Measurements from ENCODE around the gene LRMDA. TPM values are rescaled to one million over a fixed set of nuclear protein-coding genes. Genes with fewer than 3 reads are reported as not detected.

The LRMDA gene
- total and polyA plus RNA-seq, 2 of the 4 experiments (the other 2 are of a cell fraction): 0.07 TPM; not detected in 1

- Histone ChIP-seq H3K14ac (replicated peaks; ENCODE audit: low read depth, low read length) (peak overlapping the region; percentile 20; the same call in 1 of the 2 replicates), H3K18ac (ENCODE audit: low read depth, low read length) (peak overlapping the region; percentile 96), H4K20me1 (ENCODE audit: insufficient read depth, low read length) (no peaks in the 10 kb centered on the region), H3K56ac (ENCODE audit: extremely low read depth, insufficient read depth, low read length) (no peak overlapping the region), H2AK5ac (ENCODE audit: low read depth, low read length) (peak overlapping the region; percentile 64; the same call in 1 of the 2 replicates), H3K79me1 (ENCODE audit: low read depth in 1 of 2, low read length in 2 of 2) (no peaks in the 10 kb centered on the region), H2AFZ (replicated peaks; ENCODE audit: low read length, poor library complexity) (no peak overlapping the region), H2BK5ac (ENCODE audit: low read depth, low read length, poor library complexity, severe bottlenecking) (peak overlapping the region; percentile 87), H3K27me3 (ENCODE audit: control insufficient read depth, insufficient read depth, low read length) (peaks cover 5% of the 10 kb centered on the region), H3K36me3 (ENCODE audit: control insufficient read depth, insufficient read depth, low read length) (no peaks in the 10 kb centered on the region), H2BK120ac (ENCODE audit: low read depth, low read length) (peak overlapping the region; percentile 88), H3K9me1 (ENCODE audit: insufficient read depth, low read length) (peaks cover 17% of the 10 kb centered on the region), H4K8ac (ENCODE audit: low read depth in 2 of 2, low read length in 2 of 2) (no peak overlapping the region), H4K91ac (ENCODE audit: insufficient read depth, low read depth, low read length) (peak overlapping the region; percentile 41), H2BK20ac (ENCODE audit: low read depth, low read length) (peak overlapping the region; percentile 85), H3K23ac (ENCODE audit: low read depth, low read length) (no peak overlapping the region), H3K4ac (ENCODE audit: low read depth, low read length) (peak overlapping the region; percentile 79), H4K5ac (ENCODE audit: low read depth, low read length) (peak overlapping the region; percentile 100; the same call in 1 of the 2 replicates), H3K4me3 (ENCODE audit: insufficient read depth, low read depth, low read length) (no peak overlapping the region), H3K4me1 (ENCODE audit: control insufficient read depth, insufficient read depth, low read length) (peaks cover 19% of the 10 kb centered on the region), H3K9ac (ENCODE audit: low read depth, low read length) (no peak overlapping the region), H2BK15ac (ENCODE audit: low read depth, low read length) (peak overlapping the region; percentile 69), H3K4me2 (ENCODE audit: low read depth, low read length) (no peak overlapping the region), H3K27ac (ENCODE audit: insufficient read depth, low read length) (no peak overlapping the region), H3K9me3 (ENCODE audit: control insufficient read depth, insufficient read depth, low read length) (no peaks in the 10 kb centered on the region), H2AK9ac (replicated peaks; ENCODE audit: low read depth, low read length, poor library complexity) (no peak overlapping the region)
- in situ Hi-C loops (cut with MboI; ENCODE audit: low sequenced_read_pairs): loop anchor here (25.0 kb wide), 2 partner anchors 427 to 1148 kb away; partner anchors contain the start of gene ZNF503
- DNase-seq (no peak), ATAC-seq (ENCODE audit: low read depth) (no peak)
- dilution Hi-C loops (cut with HindIII; ENCODE audit: low sequenced_read_pairs, unreplicated experiment): no loop called here
- intact Hi-C loops (cut with micrococcal nuclease): no loop called here
- ChIA-PET CTCF (no interaction called here), POLR2A (ENCODE audit: unreplicated experiment) (no interaction called here)
- no TSS peak for BruUV-seq (replicated peaks)
- TF ChIP-seq FOS (IDR thresholded peaks at IDR 0.05; ENCODE audit: low read depth, low read length): no peak
- no peak for TF ChIP-seq CEBPB (IDR thresholded peaks at IDR 0.05; ENCODE audit: low read depth, low read length)
- no peak for TF ChIP-seq POLR2A (IDR thresholded peaks at IDR 0.05; ENCODE audit: low read depth, low read length)
- no peak for TF ChIP-seq BHLHE40 (IDR thresholded peaks at IDR 0.05; ENCODE audit: low read depth, low read length)
- TF ChIP-seq NFE2L2 (IDR thresholded peaks at IDR 0.05; ENCODE audit: low read depth, low read length): no peak
- no peak for TF ChIP-seq MAZ (IDR thresholded peaks at IDR 0.05; ENCODE audit: borderline replicate concordance, low read depth, low read length)
- no peak for TF ChIP-seq MAFK (IDR thresholded peaks at IDR 0.05; ENCODE audit: low read depth, low read length)
- no peak for TF ChIP-seq RAD21 (IDR thresholded peaks at IDR 0.05; ENCODE audit: low read length)
- TF ChIP-seq ELK1 (IDR thresholded peaks at IDR 0.05; ENCODE audit: borderline replicate concordance, low read depth, low read length): no peak
- TF ChIP-seq RFX5 (IDR thresholded peaks at IDR 0.05; ENCODE audit: low read depth, low read length): no peak
- no peak for TF ChIP-seq RCOR1 (IDR thresholded peaks at IDR 0.05; ENCODE audit: insufficient replicate concordance, low read length)
- no peak for TF ChIP-seq CHD1 (IDR thresholded peaks at IDR 0.05; ENCODE audit: low read depth, low read length)
- TF ChIP-seq MXI1 (IDR thresholded peaks at IDR 0.05; ENCODE audit: borderline replicate concordance, low read depth, low read length): no peak
- no peak for TF ChIP-seq CTCF (conservative IDR thresholded peaks at IDR 0.05; ENCODE audit: low read depth, low read length)
- no peak for TF ChIP-seq USF2 (IDR thresholded peaks at IDR 0.05; ENCODE audit: low read depth, low read length)
- TF ChIP-seq SMC3 (IDR thresholded peaks at IDR 0.05; ENCODE audit: low read depth, low read length): no peak
- WGBS, 2 experiments (ENCODE audit: extremely low coverage in 2 of 2, insufficient read length in 1 of 2): 100% methylated on average over 1 of the region's 5 CpGs; no CpG with 5 or more reads in 1 of the 2 experiments
These were observed 1128.9 kb downstream of the LRMDA start for GRCh38 chr10:76560338-76560737.

Measured in IMR-90 (cell line).